Stimulated activated CD4-positive, alpha-beta T cell treated with anti-CD3 and anti-CD28 coated beads, TNF-alpha, amount 100 ng/mL, for 4 hours (primary cell): ENCODE measurements around the gene EFNA5.
"Not testable (repeated sequence)": the region's sequence is repeated elsewhere in the genome, so short reads cannot be mapped to it uniquely, and the experiment has no call there.

Experiments
- DNase-seq, 3 experiments: peaks; one replicate each; pipeline ENCODE4 v3.0.0-alpha.2; 2020; ENCODE audit warnings: low read depth in 3 of 3

EFNA5 gene

DNA sequence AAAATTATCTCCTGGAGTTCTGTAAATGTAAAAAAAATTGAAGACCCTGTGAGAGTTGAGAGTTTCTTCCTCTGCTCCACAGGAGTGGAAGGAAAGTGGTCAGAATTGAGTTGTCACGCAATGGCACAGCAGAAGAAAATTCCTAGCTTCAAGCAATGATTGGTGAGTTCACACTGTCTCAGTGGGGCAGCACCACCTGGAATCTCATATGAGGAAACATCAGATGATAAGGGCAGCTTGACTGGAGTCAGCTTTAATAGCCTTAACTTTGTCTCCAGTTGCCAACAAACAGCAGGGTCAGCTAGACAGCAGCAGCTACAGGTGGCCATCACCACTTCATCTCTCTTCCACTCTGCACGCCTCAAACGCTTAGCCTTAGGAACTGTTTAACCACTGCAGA, 211.1 kb downstream of the EFNA5 start:
- DNase-seq: no peak

DNA sequence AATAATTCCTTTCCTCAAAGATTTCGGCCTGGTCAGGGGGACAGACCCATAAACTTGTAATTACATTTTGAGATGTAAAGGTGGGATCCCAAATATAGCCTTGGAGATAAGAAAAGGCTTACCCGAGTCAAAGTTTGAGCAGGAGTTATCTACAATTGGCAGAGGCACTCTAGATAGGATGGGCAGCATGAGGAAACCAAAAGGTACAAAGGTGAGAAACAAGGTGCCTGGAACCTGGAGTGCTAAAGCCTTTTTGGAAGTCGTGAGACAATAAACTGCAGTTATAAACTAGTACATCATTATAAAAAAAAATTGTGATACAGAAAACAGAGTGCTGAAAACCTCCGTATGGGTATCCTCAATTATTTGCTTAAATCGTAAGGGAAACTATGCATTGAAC, 212.4 kb downstream of the EFNA5 start:
- no peak for DNase-seq

DNA sequence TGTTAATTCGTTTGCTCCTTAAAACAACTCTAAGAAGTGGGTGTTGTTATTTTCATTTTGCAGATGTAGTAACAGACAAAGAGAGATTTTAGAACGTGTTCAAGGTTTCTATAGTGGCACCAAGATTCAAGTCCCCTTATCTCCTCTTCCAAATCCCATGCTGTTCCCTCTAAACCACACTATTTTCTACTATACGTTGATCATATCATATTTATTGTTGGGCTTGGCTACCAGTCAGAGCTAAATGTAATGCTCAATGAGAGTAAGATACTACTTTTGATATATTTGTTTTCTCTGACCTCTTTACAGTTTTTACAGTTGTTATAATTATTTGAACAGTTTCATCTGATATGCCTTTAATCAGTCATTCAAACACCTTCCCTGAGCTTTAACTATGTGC, 212.9 kb downstream of the EFNA5 start:
- no peak for DNase-seq

DNA sequence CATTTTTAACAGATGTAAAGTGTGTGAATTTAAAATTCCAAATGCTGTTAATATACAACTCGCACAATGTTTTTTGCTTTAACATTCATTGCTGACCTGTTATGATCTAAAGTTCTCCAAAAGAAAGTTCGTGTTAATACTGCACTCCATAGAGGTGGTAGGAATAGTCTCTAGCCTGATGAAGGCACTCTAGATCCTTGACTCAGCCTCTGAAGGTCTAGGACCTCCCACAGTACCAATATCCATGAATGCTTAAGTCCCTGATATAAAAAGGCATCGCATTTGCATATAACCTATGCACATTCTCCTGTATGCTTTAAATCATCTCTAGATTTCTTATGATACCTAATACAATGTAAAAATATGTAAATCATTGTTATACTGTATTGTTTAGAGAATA, 213.6 kb downstream of the EFNA5 start:
- no peak for DNase-seq

DNA sequence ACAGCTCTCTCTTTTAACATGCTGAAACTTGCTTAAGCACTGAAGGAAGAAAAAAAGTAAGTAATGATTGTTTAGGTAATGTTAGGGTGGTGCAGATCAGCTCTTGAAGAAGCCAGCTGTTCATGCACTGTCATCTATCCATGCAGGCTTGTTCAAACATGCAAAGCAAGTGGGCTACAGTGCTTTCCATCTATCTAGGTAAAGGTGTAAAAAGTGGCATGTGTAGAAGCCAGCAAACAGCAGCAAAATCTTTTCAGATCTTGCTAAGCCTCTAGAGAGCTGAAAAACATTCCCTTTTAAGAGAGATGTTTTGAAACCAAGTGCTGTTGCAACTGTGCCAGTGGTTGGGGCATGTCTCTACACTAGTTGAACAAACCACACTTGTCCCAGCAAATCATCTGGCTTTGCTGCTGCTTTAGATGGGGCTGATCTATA, 214.4 kb downstream of the EFNA5 start:
- no peak for DNase-seq

DNA sequence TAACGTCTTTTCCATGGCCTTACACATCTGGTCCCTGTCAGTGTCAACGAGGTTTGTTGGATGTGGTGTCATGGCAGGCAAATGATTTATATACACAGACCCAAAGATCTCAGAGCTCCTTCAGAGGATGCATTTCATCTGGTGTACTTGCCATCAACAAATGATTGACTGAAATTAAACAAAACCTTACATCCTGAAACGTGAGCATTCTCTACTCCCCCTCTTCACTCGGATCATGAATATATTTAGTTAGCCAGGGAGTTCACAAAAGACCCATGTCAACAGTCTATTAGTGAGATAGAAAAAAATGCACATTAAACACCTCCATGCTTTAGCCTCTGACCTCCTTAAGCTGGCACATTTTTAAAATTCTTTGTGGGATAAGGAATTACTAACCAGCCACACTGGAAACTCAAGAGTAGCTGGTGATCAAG, 215.6 kb downstream of the EFNA5 start:
- DNase-seq: no peak

DNA sequence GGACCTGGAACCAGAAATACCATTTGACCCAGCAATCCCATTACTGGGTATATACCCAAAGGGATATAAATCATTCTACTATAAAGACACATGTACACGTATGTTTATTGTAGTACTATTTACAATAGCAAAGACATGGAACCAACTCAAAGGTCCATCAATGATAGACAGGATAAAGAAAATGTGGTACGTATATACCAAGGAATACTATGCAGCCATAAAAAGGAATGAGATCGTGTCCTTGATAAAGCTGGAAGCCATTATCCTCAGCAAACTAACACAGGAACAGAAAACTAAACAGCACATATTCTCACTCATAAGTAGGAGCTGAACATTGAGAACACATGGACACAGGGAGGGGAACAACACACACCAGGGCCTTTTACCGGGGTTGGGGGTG, 218.9 kb downstream of the EFNA5 start:
- not testable (repeated sequence) for DNase-seq

DNA sequence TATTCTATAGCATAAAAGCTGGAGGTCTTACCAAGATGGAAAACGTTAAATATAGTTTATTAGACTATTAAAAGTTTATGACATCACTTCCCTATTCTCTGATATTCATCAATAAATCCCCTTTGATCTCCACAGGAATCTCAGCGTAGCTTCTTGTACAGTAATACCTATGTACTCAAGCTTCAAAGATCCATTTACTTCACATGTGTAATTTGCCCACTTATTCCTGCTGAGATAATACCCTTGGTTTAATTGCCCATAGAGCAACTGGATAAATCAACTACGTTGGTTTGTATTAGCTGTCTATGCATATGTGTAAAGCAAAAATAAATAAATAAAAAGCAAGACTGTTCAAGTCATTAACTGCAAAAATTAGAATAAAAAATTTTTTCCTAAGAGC, 219.7 kb downstream of the EFNA5 start:
- DNase-seq: no peak

DNA sequence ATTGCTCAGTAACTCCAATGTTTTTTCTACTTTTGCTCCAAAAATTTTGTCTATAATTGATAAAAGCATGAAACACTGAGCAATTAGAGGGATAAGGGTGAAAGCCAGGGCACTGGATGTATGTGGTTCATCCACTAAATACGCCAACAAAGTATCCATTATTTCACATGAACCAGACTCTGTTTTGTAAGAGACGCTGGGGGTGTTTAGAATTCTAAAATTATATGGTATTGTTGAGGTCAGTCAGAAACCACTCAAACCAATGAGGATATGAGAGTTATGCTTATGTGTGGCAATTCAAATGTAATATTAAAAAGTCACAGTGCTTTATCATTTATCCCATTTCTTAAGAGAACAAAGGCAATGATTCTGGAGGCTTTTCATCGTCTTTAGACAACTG, 220.2 kb downstream of the EFNA5 start:
- no peak for DNase-seq

DNA sequence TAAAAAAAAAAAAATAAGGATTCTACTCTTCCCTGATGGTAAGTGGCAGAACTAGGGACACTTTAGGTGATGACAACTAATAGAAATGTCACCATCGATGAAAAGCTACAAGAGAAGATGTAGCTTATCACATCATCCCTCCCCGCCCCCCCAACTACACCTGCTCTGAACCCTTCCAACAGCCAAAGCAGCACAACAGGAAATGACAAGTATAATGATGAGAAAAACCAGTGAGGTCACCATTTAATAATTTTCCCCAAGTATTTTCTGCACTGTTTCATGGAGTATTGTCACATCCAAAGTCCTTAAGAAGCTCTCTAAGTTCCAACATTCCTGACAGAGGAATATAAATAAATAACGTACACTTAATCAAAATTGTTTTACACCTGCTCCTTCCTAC, 221.4 kb downstream of the EFNA5 start:
- no peak for DNase-seq

DNA sequence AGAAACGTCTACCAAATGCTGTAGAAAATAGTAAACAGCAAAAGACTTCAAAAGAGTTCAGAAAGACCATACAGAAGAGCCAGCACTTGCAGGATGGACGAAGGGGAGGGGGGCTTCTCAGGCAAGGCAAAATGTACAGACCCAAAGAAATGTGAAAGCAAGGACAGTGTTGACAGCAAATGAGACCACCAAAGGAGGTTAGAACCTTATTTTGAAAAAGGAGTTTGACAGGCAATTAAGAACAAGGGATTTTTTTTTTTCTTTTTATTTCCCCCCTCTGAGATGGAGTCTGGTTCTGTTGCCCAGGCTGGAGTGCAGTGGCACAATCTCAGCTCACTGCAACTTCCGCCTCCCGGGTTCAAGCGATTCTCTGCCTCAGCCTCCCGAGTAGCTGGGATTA, 223.2 kb downstream of the EFNA5 start:
- no peak for DNase-seq

DNA sequence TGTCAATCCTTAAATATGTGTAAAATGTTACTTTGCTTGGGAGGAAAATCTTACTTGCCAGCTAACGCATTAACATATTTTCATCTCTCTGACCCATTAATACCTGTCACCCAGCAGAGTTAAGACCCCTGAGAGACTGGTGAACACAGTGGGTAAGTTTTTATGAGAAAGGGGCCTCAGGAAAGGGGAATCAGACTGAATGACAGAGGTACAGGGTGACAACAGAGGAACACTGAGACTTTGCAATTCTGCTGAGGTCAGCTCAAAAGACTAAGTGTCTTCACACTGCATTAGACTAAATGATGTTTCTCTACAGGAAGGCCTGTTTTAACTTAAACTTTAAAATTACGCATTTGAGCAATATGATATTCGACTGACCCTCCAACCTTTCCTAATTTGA, 223.8 kb downstream of the EFNA5 start:
- no peak for DNase-seq

DNA sequence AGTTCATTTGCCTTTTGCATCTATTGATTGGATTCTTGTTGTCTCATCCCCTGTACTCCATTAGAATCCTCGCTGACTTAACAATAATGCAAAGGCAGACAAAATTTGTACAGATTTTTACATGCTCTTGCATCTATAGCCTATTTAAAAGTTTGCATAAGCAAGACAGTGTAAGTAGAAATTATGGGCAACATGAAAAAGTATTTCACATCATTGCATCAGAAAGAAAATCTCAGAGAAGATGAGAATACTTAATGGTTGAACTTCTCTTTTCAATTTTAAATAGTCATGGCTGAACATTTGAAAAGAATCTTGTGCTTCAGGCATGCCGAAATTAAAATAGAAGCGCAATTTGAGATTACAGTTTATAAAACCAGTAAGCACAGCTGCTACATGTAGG, 226.4 kb downstream of the EFNA5 start:
- DNase-seq: no peak

DNA sequence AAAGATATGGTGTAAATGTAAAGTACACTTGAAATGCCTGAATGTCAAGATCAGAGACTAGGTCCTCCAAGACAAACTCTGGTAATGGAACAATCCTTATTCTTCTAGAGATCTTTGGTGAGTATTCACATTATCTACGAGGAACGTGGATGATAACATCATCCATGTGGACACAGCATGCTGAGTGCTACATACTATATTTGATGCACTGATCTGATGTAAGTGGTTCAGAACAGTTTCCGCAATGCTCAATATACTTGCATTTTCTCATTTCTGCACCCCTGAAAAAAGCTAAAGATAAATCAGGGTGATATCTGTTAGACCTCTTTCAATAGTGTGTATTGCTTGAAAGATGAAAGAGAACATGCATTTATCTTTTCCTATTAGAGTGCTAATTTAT, 226.8 kb downstream of the EFNA5 start:
- no peak for DNase-seq

DNA sequence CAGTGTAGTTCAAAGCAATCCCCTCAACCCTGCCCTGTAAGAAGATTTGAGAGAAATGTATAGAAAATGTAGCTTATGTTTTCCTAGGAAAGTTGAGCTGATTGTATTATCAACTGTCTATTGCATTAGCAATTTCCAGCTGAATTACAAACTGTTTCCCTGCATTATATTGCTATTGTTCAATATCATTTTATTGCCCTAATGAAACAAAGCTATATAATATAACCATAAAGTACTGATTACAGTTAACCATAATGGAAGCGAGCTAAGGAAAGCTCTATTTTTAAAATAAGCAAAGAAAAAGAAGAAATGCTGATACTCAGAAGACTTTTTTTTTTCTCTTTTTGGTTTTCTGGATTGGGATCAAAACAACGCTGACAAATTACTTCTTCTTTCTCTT, 228.3 kb downstream of the EFNA5 start:
- DNase-seq: no peak

DNA sequence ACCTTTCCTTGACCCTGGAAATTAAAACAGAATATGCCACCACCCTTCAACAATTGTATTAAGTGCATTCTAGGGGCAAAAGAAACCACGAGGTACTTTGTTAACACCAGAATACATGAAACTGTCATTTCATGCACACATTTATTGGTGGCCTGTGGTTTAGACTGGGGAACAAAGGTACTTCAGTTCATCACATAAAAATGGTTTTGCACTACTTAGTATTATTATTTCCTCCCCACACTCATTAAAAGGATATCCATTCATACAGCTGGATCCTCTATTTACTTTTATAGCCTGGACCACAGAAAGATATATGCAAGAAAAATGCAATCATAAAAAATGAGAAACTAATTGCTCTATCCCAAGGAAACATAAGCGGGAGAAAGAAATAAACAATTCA, 230.9 kb downstream of the EFNA5 start:
- DNase-seq: no peak

DNA sequence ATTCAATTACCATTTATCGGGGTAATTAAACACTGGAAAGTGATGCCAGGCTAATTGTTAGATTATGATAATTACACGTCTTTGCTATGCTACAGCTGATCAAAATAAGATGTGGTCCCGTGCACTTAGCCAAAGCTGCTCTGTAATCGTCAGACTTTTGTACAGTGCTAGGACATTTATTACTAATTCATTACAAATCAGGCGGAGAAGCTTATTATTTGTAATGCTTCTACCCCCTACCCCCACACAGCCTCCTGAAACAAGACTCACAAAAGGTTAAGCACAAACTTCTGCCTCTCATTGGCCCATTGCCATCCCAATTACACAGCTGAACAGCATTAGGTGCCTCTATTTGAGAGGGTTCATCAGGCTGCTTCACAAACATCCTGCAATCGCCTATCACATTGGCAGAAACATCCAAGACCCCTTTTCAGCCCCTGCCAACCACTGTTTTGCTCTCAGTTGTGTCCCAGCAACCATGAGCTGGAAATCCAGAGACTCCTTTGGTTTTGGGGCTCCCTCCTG, 232.7 kb downstream of the EFNA5 start:
- DNase-seq: no peak

DNA sequence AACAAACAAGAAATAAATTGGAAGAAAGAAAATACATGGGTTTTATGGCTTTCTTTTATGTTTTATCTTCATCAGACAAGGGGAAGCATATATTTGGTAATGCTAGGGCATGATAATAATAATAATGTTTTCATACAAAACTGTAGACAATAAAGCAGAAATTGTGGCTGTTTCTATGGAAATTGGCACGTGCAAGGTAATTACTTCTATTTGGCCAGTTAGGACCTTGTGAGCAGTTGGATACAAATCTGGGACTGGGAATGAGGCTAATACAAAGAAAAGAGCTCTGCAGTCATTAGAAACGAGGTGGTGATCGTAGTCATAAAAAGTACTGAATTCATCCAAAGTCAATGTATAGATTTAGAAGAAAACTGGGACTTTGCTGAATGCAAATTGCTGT, 233.6 kb downstream of the EFNA5 start:
- no peak for DNase-seq

DNA sequence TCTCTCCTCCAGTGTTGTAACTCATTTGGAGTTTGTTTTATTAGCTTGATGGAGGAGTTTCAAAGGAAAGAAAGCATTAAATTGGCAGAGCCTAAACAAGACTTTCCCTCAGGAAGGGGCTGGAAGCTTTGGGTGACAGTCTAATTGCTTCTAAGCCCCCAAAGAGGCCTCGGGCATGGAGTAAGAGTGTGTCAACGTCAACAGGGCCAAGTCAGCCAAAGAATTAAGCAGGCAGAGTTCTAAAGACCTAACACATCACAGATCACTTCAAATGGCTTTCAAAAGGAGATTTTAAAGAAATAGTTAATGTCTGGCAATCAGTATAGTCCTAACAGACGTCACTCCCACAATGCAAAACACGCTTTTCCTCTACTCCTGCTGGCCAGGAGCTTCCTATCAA, 234.5 kb downstream of the EFNA5 start:
- no peak for DNase-seq

DNA sequence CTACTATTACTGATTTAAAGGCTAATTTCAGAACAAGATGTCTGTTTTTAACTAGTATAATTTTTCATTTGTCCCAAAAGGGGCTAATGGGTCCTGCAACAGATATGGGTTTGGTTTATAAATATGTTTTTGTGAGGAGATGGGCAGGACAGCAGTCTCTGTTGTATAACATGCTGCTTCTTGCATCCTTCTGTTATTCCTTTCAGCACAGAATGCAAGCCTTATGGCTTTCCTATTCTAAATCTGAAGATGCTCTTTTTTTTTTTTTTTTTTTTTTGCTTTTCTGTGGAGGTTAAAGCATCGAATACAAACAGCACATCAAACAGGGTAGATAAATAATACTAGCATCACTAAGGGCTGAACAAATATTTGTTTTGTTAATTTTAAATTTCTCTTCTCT, 235.7 kb downstream of the EFNA5 start:
- DNase-seq: no peak

DNA sequence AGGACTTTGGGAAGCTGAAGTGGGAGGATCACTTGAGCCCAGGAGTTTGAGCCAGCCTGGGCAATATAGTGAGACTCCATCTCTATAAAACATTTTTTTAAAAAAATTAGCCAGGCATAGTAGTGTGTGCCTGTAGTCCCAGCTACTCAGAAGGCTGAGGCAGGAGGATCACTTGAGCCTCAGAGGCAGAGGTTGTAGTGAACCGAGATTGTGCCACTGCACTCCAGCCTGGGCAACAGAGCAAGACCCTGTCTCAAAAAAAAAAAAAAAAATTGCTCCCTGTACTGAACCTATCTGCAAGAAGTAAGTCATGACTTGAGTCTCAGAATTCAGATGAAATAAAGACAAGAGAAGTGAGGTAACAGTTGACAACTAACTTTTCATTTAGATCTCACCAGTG, 237.1 kb downstream of the EFNA5 start:
- not testable (repeated sequence) for DNase-seq

DNA sequence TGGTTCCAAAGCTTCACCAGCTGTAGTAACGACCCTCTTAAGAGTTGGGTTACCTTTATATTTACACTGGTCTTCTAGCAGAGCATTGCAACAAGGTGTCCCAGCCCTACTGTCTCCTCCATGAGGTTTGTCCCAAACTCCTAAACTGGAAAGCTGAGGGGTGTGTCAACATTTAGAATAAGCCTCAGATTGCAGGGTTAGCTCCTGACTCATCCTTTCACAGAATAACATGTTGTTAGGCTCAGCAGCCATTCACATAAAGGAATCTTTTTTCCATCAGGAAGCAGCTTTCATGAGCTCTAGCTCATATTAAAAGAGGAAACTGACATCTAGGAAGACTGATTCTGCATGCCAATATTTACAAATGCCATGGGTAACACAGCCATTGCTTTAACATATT, 238.7 kb downstream of the EFNA5 start:
- DNase-seq: no peak

DNA sequence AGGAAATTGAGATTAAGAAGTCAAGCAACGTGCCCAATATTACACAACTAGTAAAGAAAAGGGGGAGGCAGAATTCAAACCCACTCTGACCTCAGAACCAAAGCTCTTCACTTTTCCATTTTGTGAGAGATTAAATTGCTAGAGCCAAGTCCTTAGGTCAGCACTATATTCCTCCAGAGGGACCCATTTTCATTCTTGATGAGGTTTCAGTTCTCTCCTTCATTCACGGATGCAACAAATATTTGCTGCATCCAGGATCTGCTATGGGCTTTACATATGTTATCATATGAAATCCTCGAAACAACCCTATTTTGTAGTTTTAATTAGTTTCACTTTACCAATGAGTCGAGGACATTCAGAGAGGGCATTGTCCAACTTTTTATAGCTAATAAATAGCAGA, 239.2 kb downstream of the EFNA5 start:
- no peak for DNase-seq

DNA sequence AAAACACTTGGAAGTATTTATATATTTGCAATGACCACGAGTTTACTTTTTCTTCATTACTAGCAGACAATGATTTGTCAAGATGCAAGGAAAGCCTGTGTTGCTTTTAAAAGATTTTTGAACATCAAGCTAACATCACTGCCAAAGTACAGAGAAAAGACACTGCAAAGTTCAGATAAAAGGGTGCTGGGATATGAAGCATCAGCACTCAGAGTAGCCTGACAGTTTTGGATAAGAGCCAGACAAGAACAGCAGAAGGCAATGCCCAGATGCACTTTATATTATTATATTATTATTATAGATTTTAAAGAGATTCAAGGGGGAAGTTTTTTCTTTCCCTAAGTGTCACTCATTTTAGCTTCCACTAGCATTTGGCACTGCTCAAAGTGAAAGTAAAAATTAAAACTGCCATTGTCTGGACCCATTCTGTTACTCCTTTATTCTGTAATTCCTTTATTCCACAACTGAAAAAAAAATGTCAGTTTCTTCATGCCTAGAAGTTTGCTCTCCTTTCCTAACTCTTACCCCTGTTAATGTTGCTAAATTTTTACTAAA, 240.6 kb downstream of the EFNA5 start:
- DNase-seq: no peak
